ENCODE measurements around the gene LIN54. TPM values are rescaled to one million over a fixed set of nuclear protein-coding genes. Genes with fewer than 3 reads are reported as not detected.

The LIN54 gene
- total and polyA plus RNA-seq, 2 of the 4 experiments (the other 2 are of a cell fraction): 5.3 to 26.9 TPM

DNA sequence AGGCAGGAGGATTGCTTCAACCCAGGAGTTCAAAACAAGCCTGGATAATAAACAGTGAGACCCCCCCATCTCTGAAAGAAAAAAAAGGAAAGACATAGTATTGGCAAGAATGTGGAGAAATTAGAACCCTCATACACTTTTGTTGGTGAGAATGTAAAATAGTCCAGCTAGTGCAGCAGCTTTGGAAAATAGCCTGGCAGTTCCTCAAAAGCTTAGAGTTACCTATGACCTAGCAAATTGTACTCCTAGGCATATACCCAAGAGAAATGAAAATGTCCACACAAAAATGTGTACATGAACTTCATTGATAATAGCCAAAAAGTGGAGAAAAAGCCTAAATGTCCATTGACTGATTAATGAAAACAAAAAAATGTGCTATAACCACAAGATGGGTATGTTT is 88.8 kb downstream of the LIN54 start:
- Histone ChIP-seq H3K4me3 (ENCODE audit: insufficient read depth, low read depth, low read length) (no peak overlapping the region), H3K56ac (ENCODE audit: extremely low read depth, insufficient read depth, low read length) (no peak overlapping the region), H4K8ac (ENCODE audit: low read depth in 2 of 2, low read length in 2 of 2) (no peak overlapping the region), H4K20me1 (ENCODE audit: insufficient read depth, low read length) (no peaks in the 10 kb centered on the region), H3K14ac (replicated peaks; ENCODE audit: low read depth, low read length) (no peak overlapping the region), H2AK5ac (ENCODE audit: low read depth, low read length) (no peak overlapping the region), H3K36me3 (ENCODE audit: control insufficient read depth, insufficient read depth, low read length) (peaks cover 3% of the 10 kb centered on the region), H3K9me3 (ENCODE audit: control insufficient read depth, insufficient read depth, low read length) (no peaks in the 10 kb centered on the region), H2AFZ (replicated peaks; ENCODE audit: low read length, poor library complexity) (no peak overlapping the region), H2AK9ac (replicated peaks; ENCODE audit: low read depth, low read length, poor library complexity) (no peak overlapping the region), H2BK120ac (ENCODE audit: low read depth, low read length) (no peak overlapping the region), H2BK15ac (ENCODE audit: low read depth, low read length) (no peak overlapping the region), H3K27ac (ENCODE audit: insufficient read depth, low read length) (no peak overlapping the region), H3K4ac (ENCODE audit: low read depth, low read length) (no peak overlapping the region), H3K79me1 (ENCODE audit: low read depth in 1 of 2, low read length in 2 of 2) (peaks cover 0 to 3% of the 10 kb centered on the region in 2 experiments; a peak in 1 of 4 replicates), H3K18ac (ENCODE audit: low read depth, low read length) (no peak overlapping the region), H3K4me1 (ENCODE audit: control insufficient read depth, insufficient read depth, low read length) (no peaks in the 10 kb centered on the region), H4K5ac (ENCODE audit: low read depth, low read length) (no peak overlapping the region), H3K9me1 (ENCODE audit: insufficient read depth, low read length) (no peaks in the 10 kb centered on the region), H3K23ac (ENCODE audit: low read depth, low read length) (no peak overlapping the region), H2BK20ac (ENCODE audit: low read depth, low read length) (no peak overlapping the region), H3K4me2 (ENCODE audit: low read depth, low read length) (no peak overlapping the region), H4K91ac (ENCODE audit: insufficient read depth, low read depth, low read length) (no peak overlapping the region), H3K9ac (ENCODE audit: low read depth, low read length) (no peak overlapping the region), H3K27me3 (ENCODE audit: control insufficient read depth, insufficient read depth, low read length) (no peaks in the 10 kb centered on the region), H2BK5ac (ENCODE audit: low read depth, low read length, poor library complexity, severe bottlenecking) (no peak overlapping the region)
- dilution Hi-C loops (cut with HindIII; ENCODE audit: low sequenced_read_pairs, unreplicated experiment): no loop called here
- no peak for TF ChIP-seq MAFK (IDR thresholded peaks at IDR 0.05; ENCODE audit: low read depth, low read length)
- TF ChIP-seq CHD1 (IDR thresholded peaks at IDR 0.05; ENCODE audit: low read depth, low read length): no peak
- TF ChIP-seq, protein P1, sequence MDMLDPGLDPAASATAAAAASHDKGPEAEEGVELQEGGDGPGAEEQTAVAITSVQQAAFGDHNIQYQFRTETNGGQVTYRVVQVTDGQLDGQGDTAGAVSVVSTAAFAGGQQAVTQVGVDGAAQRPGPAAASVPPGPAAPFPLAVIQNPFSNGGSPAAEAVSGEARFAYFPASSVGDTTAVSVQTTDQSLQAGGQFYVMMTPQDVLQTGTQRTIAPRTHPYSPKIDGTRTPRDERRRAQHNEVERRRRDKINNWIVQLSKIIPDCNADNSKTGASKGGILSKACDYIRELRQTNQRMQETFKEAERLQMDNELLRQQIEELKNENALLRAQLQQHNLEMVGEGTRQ (IDR thresholded peaks at IDR 0.05; ENCODE audit: low read depth, low read length): no peak
- no peak for TF ChIP-seq RCOR1 (IDR thresholded peaks at IDR 0.05; ENCODE audit: insufficient replicate concordance, low read length)
- TF ChIP-seq RAD21 (IDR thresholded peaks at IDR 0.05; ENCODE audit: low read length): no peak
- no peak for TF ChIP-seq NFE2L2 (IDR thresholded peaks at IDR 0.05; ENCODE audit: low read depth, low read length)
- TF ChIP-seq BHLHE40 (IDR thresholded peaks at IDR 0.05; ENCODE audit: low read depth, low read length): no peak
- TF ChIP-seq, protein P2, sequence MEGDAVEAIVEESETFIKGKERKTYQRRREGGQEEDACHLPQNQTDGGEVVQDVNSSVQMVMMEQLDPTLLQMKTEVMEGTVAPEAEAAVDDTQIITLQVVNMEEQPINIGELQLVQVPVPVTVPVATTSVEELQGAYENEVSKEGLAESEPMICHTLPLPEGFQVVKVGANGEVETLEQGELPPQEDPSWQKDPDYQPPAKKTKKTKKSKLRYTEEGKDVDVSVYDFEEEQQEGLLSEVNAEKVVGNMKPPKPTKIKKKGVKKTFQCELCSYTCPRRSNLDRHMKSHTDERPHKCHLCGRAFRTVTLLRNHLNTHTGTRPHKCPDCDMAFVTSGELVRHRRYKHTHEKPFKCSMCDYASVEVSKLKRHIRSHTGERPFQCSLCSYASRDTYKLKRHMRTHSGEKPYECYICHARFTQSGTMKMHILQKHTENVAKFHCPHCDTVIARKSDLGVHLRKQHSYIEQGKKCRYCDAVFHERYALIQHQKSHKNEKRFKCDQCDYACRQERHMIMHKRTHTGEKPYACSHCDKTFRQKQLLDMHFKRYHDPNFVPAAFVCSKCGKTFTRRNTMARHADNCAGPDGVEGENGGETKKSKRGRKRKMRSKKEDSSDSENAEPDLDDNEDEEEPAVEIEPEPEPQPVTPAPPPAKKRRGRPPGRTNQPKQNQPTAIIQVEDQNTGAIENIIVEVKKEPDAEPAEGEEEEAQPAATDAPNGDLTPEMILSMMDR (conservative IDR thresholded peaks at IDR 0.05; ENCODE audit: low read depth, low read length): no peak
- TF ChIP-seq, protein P3, sequence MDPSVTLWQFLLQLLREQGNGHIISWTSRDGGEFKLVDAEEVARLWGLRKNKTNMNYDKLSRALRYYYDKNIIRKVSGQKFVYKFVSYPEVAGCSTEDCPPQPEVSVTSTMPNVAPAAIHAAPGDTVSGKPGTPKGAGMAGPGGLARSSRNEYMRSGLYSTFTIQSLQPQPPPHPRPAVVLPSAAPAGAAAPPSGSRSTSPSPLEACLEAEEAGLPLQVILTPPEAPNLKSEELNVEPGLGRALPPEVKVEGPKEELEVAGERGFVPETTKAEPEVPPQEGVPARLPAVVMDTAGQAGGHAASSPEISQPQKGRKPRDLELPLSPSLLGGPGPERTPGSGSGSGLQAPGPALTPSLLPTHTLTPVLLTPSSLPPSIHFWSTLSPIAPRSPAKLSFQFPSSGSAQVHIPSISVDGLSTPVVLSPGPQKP (IDR thresholded peaks at IDR 0.05; ENCODE audit: borderline replicate concordance, low read depth, low read length): no peak
- TF ChIP-seq FOS (IDR thresholded peaks at IDR 0.05; ENCODE audit: low read depth, low read length): no peak
- TF ChIP-seq MAZ (IDR thresholded peaks at IDR 0.05; ENCODE audit: borderline replicate concordance, low read depth, low read length): no peak
- no TSS peak for BruUV-seq (replicated peaks)
- ChIA-PET POLR2A (ENCODE audit: unreplicated experiment) (no interaction called here), CTCF (no interaction called here)
- DNase-seq (no peak), ATAC-seq (ENCODE audit: low read depth) (no peak)
- in situ Hi-C loops (cut with MboI; ENCODE audit: low sequenced_read_pairs): no loop called here
- intact Hi-C loops (cut with micrococcal nuclease): loop anchor here (5.0 kb wide), 1 partner anchor 41 kb away; no protein-coding TSS in a partner anchor

Data from IMR-90 (cell line).